AG09309 (cell line): ENCODE results near the gene FTL.

Experiments
- DNase-seq: peaks from one replicate; pipeline ENCODE4 v3.0.0-alpha.2; 2010; ENCODE audit warnings: low read depth
- H3K4me3 ChIP-seq: 2 replicates; pipeline ENCODE4 v1.5.1; 2011; ENCODE audit warnings: mild to moderate bottlenecking, low read depth, low read length, moderate library complexity; ENCODE audit not compliant: control insufficient read depth
- TF ChIP-seq, protein P1 (sequence below): IDR thresholded peaks from 2 replicates; pipeline ENCODE4 v1.5.1; 2011; ENCODE audit warnings: mild to moderate bottlenecking, low read depth, low read length, inconsistent platforms; ENCODE audit not compliant: insufficient read depth, control insufficient read depth; ENCODE audit errors: missing control alignments

The FTL gene

DNA sequence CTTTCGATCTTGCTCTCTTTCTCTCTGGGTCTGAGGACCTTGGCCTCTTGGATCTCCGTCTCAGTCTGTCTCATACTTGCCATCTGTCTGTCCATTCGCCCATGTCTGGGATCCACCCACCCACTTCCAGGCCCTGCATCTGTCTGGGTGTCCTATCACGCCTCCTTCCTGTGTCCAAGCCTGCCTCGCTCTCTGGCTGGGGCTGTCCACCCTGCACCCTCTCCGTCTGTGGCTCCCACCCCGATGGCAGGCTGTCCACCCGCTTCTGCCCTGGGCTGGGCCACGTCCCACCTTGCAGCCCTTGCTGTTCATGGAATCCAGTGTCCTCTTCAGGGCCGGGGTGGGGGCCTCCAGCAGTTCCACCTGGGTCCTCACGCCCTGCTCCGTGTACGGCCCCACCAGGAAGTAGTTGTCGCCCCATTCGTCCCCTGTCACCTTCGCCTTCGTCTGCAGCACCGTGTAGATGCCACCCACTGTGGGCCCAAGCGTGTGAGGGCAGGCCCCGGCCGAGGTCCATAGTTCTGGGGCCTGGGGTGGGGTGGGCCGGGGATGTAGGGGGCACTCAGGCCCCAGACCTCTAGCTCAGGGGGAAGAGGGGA, 26.0 kb downstream of the FTL start:
- H3K4me3 ChIP-seq: peak overlapping the region; percentile 60
- no peak for DNase-seq

DNA sequence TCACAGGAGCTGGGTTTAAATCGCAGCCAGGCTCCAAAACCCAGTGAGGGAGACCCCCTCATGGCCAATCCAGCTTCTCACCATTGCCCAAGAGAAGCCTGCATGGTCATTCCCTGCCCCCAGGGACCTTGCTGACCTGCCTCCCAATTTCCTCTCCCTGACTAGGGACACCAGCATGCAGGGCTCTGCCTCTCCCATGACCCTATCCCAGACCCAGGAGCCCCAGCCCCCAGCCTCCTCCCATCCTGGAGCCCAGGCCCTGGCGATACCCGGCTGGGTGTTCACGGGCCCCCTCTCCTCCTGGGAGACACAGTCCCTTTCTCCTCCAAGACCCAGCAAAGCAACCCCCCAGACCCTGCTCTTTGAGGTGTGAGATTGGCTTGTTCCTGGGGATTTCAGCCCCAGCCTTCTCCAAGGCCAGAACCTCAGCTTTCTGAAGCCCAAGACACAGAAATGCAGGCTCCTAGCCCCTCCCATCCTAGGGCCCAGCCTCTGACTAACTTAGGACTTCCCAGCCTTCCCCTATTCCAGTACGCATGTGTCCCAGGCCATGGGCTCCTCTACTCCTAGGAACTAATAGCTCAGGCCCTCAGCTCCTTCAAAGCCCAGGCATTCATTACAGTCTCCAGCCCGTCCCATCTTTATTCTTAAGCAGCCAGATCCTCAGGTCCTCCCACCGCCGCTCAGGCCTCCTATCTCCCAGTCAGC, 26.9 kb downstream of the FTL start:
- peak; percentile 45 for DNase-seq
- peak overlapping the region; percentile 60 for H3K4me3 ChIP-seq
- TF ChIP-seq, protein P1, sequence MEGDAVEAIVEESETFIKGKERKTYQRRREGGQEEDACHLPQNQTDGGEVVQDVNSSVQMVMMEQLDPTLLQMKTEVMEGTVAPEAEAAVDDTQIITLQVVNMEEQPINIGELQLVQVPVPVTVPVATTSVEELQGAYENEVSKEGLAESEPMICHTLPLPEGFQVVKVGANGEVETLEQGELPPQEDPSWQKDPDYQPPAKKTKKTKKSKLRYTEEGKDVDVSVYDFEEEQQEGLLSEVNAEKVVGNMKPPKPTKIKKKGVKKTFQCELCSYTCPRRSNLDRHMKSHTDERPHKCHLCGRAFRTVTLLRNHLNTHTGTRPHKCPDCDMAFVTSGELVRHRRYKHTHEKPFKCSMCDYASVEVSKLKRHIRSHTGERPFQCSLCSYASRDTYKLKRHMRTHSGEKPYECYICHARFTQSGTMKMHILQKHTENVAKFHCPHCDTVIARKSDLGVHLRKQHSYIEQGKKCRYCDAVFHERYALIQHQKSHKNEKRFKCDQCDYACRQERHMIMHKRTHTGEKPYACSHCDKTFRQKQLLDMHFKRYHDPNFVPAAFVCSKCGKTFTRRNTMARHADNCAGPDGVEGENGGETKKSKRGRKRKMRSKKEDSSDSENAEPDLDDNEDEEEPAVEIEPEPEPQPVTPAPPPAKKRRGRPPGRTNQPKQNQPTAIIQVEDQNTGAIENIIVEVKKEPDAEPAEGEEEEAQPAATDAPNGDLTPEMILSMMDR: no peak

More for the DNA sequence above, 26.0 kb downstream of the FTL start:
- TF ChIP-seq, protein P1: no peak

DNA sequence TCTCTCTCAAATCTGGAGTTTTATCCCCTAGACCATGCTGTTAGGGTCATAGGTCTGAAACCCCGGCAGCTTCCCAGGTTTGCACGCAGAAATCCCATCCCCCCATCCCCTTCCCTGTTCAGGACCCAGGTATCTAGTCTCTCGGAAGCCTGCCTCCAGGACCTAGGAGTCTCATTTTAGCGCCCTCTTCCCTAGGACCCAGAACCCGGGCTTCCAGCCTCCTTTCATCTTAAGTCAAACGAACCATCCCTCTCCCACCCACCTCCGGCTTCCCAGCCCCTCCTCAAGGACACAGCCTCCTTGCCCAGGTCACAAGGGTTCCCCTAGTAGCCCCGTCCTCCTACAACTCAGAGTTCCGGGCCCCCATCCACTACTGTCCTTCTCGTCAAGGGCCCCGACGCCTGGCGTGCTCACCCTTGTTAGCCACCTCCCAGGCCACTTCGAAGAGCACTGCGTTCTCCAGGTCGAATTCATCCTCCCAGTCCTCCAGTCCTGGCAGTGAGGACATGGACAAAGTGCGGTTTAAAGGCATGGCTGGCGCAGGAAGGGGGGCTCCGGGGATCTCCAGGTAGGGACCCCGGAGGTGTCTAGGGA, 27.6 kb downstream of the FTL start:
- no peak for DNase-seq
- H3K4me3 ChIP-seq: peak overlapping the region; percentile 60
- TF ChIP-seq, protein P1: no peak

DNA sequence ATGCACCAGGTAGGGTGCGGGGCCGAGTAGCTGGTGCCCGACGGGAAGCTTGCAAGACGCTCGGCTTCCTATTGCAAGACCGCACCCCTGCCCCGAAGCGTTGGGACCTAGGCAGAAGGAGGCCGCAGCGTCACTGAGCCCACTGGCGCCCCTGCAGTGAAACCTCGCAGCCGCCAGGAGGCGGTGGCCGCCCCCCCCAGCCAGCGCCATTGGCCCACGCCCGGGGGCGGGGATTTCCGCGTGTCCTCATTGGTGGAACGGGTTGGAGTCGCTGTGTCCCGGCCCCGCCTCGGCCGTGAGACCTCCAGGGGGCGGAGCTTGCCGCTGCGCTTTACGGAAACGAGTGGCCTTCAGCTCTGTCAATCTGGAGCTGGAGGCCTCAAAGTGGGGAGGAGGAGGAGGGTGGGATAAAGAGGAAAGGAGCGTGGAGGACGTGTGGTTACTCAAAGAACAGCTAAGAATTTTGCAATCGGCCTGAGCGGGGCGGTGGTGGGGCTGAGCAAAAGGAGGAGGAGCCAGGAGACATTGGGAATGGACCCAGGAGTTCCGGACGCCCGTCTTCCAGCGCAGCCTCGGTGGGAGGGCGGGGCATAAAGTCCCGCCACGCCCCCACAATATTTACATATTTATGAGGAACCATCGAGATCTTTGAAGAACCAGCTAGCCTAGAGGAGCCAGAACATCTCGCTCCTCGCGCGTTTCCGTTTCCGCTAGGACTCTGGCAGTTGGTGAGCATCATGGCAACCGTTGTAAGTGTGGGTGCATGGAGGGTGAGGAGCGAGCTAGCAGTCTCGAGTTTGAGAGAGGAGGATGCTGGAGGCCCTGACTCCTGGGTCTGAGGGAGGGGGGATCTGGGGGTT, 28.3 kb downstream of the FTL start, which contains the start of the genes GYS1 and RUVBL2:
Gene GYS1 (minus strand): TSS at position 135 of the 860 bp plus-strand sequence. CDS start 197 bp downstream, outside the sequence.
Gene RUVBL2 (plus strand): TSS at position 713 of the 860 bp plus-strand sequence. CDS start 25 bp downstream, at position 738.
- TF ChIP-seq, protein P1: peak; percentile 92
- peak; percentile 99 for DNase-seq
- H3K4me3 ChIP-seq: peak within 1 kb of the TSS; percentile 88

DNA sequence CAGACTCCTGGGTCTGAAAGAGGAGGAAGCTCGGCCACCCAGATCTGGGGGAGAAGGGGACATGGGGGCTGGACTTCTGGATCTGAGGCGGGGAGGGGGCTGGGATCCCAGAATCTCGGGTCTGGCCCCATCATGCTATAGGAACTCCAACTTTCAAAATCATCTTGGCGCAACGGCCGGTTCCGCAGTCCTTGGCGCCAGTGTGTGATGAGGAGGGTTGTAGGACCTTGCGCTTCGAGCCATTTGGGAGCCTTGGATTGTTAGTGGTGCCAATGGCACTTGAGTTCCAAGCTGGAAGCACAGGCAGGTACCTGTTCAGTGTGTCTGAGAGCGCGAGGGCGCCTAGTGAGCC, 28.9 kb downstream of the FTL start:
- TF ChIP-seq, protein P1: no peak
- no peak for DNase-seq
- H3K4me3 ChIP-seq: peak overlapping the region; percentile 88

DNA sequence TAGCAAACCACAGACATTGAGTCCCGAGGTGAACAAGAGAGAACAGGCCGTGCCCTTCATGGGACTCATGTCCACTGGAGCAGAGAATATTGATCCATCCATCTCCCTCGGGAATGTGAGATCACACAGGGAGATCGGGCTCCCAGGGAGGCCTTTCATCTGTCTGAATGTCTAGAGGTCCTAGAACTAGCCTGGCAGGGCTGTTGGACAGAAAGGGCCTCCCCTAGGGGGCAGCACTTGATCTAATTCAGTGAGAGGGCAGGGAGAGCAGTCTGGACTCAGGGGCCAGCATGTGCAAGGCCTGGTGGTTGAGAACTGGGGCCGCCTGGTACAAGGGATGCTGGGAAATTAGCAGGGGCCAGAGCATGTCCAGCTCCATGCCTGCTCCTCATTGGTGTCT, 32.9 kb downstream of the FTL start:
- no peak overlapping the region for H3K4me3 ChIP-seq
- TF ChIP-seq, protein P1: peak; percentile 60
- DNase-seq: no peak
